H1 (cell line): ENCODE measurements around the gene PLIN4. TPM values are rescaled to one million over a fixed set of nuclear protein-coding genes. Genes with fewer than 3 reads are reported as not detected.

ENCODE experiments used
- CTCF ChIA-PET: fragments of 300-600 bp; sonication (Branson Sonifier 250); formaldehyde crosslinking; loops from one replicate; lab custom pipeline; 2021; ENCODE audit not compliant: partially characterized antibody; lab: Charles Lee
- POLR2A ChIA-PET: fragments of 300-600 bp; sonication (Branson Sonifier 250); formaldehyde crosslinking; loops from one replicate; lab custom pipeline; 2021; ENCODE audit warnings: inconsistent platforms; ENCODE audit not compliant: partially characterized antibody; lab: Charles Lee
- DNase-seq, 2 experiments: peaks; one replicate each; pipeline versions ENCODE4 v3.0.0 to v3.0.0-alpha.2; 2010 to 2022; ENCODE audit warnings: low spot score in 2 of 2, low read depth in 1 of 2, mixed read lengths in 1 of 2
- FAIRE-seq: peaks from 2 replicates; lab custom pipeline; 2011; peaks lifted over from hg19 to GRCh38; lab: Jason Lieb, UNC
- H2AFZ ChIP-seq: 2 replicates; pipeline ENCODE4 v1.8.1; 2012; ENCODE audit warnings: low read length, inconsistent platforms
- H2AK5ac ChIP-seq: 2 replicates; pipeline ENCODE4 v1.6.1; 2013; ENCODE audit warnings: low read depth, low read length
- H2BK120ac ChIP-seq: replicated peaks from 2 replicates; pipeline ENCODE3; 2013; ENCODE audit warnings: low read depth, low read length, inconsistent platforms
- H2BK12ac ChIP-seq: 2 replicates; pipeline ENCODE4 v1.6.1; 2013; ENCODE audit warnings: low read depth, low read length
- H2BK15ac ChIP-seq: 2 replicates; pipeline ENCODE4 v1.6.1; 2013; ENCODE audit warnings: low read length
- H2BK20ac ChIP-seq: 2 replicates; pipeline ENCODE4 v1.6.1; 2013; ENCODE audit warnings: low read length
- H2BK5ac ChIP-seq: 2 replicates; pipeline ENCODE4 v1.6.1; 2013; ENCODE audit warnings: low read depth, low read length
- H3K14ac ChIP-seq: 2 replicates; pipeline ENCODE4 v1.6.1; 2013; ENCODE audit warnings: inconsistent platforms; ENCODE audit not compliant: insufficient read length
- H3K18ac ChIP-seq: 2 replicates; pipeline ENCODE4 v1.6.1; 2013; ENCODE audit warnings: low read length; ENCODE audit errors: extremely low read depth
- H3K23ac ChIP-seq: 2 replicates; pipeline ENCODE4 v1.6.1; 2013; ENCODE audit warnings: inconsistent platforms; ENCODE audit not compliant: insufficient read length
- H3K23me2 ChIP-seq: 2 replicates; pipeline ENCODE4 v1.6.1; 2013; ENCODE audit warnings: low read depth, low read length
- H3K27ac ChIP-seq: 2 replicates; pipeline ENCODE4 v1.6.1; 2011; ENCODE audit warnings: low read depth, low read length, inconsistent platforms
- H3K27me3 ChIP-seq, 4 experiments: replicated peaks in 1 of 4; 1 replicate in 1 of 4; 2 replicates in 3 of 4; pipeline versions ENCODE4 v1.6.1 to v1.8.1; 2011 to 2013; ENCODE audit warnings: low read length in 3 of 4, mild to moderate bottlenecking in 3 of 4, inconsistent platforms in 2 of 4, mixed read lengths in 2 of 4, moderate library complexity in 1 of 4; ENCODE audit not compliant: control insufficient read depth in 3 of 4, insufficient read depth in 3 of 4; ENCODE audit errors: extremely low read depth in 1 of 4
- H3K36me3 ChIP-seq, 4 experiments: 2 replicates each; pipeline versions ENCODE4 v1.6.1 to v1.8.1; 2011 to 2013; ENCODE audit warnings: mild to moderate bottlenecking in 4 of 4, low read length in 3 of 4, moderate library complexity in 2 of 4, control low read depth in 1 of 4, inconsistent platforms in 1 of 4; ENCODE audit not compliant: insufficient read depth in 4 of 4, control insufficient read depth in 2 of 4
- H3K4ac ChIP-seq: replicated peaks from 2 replicates; pipeline ENCODE3; 2013; ENCODE audit warnings: low read length, low read depth, mixed read lengths, inconsistent platforms; ENCODE audit not compliant: insufficient read length
- H3K4me1 ChIP-seq, 4 experiments: replicated peaks in 1 of 4; 1 replicate in 1 of 4; 2 replicates in 3 of 4; pipeline versions ENCODE4 v1.6.1 to v1.8.1; 2011 to 2013; ENCODE audit warnings: low read length in 3 of 4, inconsistent platforms in 2 of 4, mixed read lengths in 1 of 4; ENCODE audit not compliant: insufficient read depth in 4 of 4, control insufficient read depth in 3 of 4
- H3K4me2 ChIP-seq, 2 experiments: 2 replicates each; pipeline versions ENCODE4 v1.6.1 to v1.8.1; 2011 to 2013; ENCODE audit warnings: low read depth in 2 of 2, low read length in 2 of 2, control low read depth in 1 of 2, inconsistent platforms in 1 of 2, mild to moderate bottlenecking in 1 of 2; ENCODE audit not compliant: insufficient read depth in 1 of 2
- H3K4me3 ChIP-seq, 4 experiments: fragments of 200-600, 300-600 bp in 1 of 4; sonication (generic), shearing (Covaris generic), sonication (Bioruptor Twin) in 1 of 4; 2 replicates each; pipeline versions ENCODE4 v1.5.1 to v1.8.1; 2011 to 2016; ENCODE audit warnings: low read length in 4 of 4, low read depth in 3 of 4, control low read depth in 2 of 4, inconsistent platforms in 2 of 4, mild to moderate bottlenecking in 2 of 4, mixed read lengths in 1 of 4, moderate library complexity in 1 of 4; ENCODE audit not compliant: insufficient read depth in 2 of 4; ENCODE audit errors: extremely low read depth in 1 of 4
- H3K56ac ChIP-seq: replicated peaks from 2 replicates; pipeline ENCODE3; 2013; ENCODE audit warnings: low read depth, mild to moderate bottlenecking, mixed read lengths, low read length, inconsistent platforms; ENCODE audit not compliant: insufficient read length
- H3K79me1 ChIP-seq: 2 replicates; pipeline ENCODE4 v1.6.1; 2013; ENCODE audit warnings: low read depth, low read length, control low read depth
- H3K79me2 ChIP-seq, 2 experiments: 2 replicates each; pipeline versions ENCODE4 v1.6.1 to v1.8.1; 2012 to 2013; ENCODE audit warnings: low read length in 2 of 2, mild to moderate bottlenecking in 2 of 2, inconsistent platforms in 1 of 2; ENCODE audit not compliant: insufficient read depth in 2 of 2, control insufficient read depth in 1 of 2
- H3K9ac ChIP-seq, 4 experiments: replicated peaks in 1 of 4; 1 replicate in 1 of 4; 2 replicates in 3 of 4; pipeline versions ENCODE4 v1.6.1 to v1.8.1; 2011 to 2013; ENCODE audit warnings: low read depth in 3 of 4, low read length in 3 of 4, control low read depth in 2 of 4, mild to moderate bottlenecking in 2 of 4, moderate library complexity in 2 of 4, inconsistent platforms in 1 of 4; ENCODE audit errors: extremely low read depth in 1 of 4
- H3K9me3 ChIP-seq, 2 experiments: 2 replicates each; pipeline versions ENCODE4 v1.6.1 to v1.8.1; 2012 to 2013; ENCODE audit warnings: mild to moderate bottlenecking in 2 of 2, moderate library complexity in 2 of 2, control low read depth in 1 of 2, inconsistent platforms in 1 of 2, low read depth in 1 of 2, low read length in 1 of 2, mixed read lengths in 1 of 2; ENCODE audit not compliant: insufficient read depth in 2 of 2
- H4K20me1 ChIP-seq, 2 experiments: replicated peaks in 1 of 2; 2 replicates each; pipeline versions ENCODE3 to v1.8.1; 2011 to 2013; ENCODE audit warnings: inconsistent platforms in 2 of 2, low read length in 2 of 2, mild to moderate bottlenecking in 1 of 2; ENCODE audit not compliant: insufficient read depth in 2 of 2, control insufficient read depth in 1 of 2
- H4K5ac ChIP-seq: 2 replicates; pipeline ENCODE4 v1.6.1; 2013; ENCODE audit warnings: low read length, low read depth, mixed read lengths, inconsistent platforms; ENCODE audit not compliant: insufficient read length
- H4K8ac ChIP-seq: 2 replicates; pipeline ENCODE4 v1.8.0; 2013; ENCODE audit warnings: mild to moderate bottlenecking, moderate library complexity, low read length, inconsistent platforms; ENCODE audit not compliant: insufficient read depth; ENCODE audit errors: extremely low read depth
- H4K91ac ChIP-seq: replicated peaks from 2 replicates; pipeline ENCODE3; 2013; ENCODE audit warnings: low read length, mixed read lengths, inconsistent platforms; ENCODE audit not compliant: insufficient read length
- ASH2L ChIP-seq: fragments of 200-600, 300-600 bp; sonication (generic); IDR thresholded peaks from one replicate; pipeline ENCODE4 v1.7.1; 2017; ENCODE audit warnings: low read length
- CTCF ChIP-seq, 3 experiments: IDR thresholded peaks; 1 replicate in 2 of 3; 2 replicates in 1 of 3; pipeline versions ENCODE4 v1.5.1 to v1.6.1; 2011; ENCODE audit warnings: low read length in 3 of 3, mild to moderate bottlenecking in 3 of 3, inconsistent platforms in 2 of 3, low read depth in 1 of 3, moderate library complexity in 1 of 3; ENCODE audit not compliant: insufficient read depth in 1 of 3; ENCODE audit errors: control extremely low read depth in 1 of 3
- EP300 ChIP-seq, 2 experiments: IDR thresholded peaks; 1 replicate in 1 of 2; 2 replicates in 1 of 2; pipeline ENCODE4 v1.6.1; 2011 to 2012; ENCODE audit warnings: low read depth in 2 of 2, low read length in 2 of 2, mild to moderate bottlenecking in 2 of 2, borderline replicate concordance in 1 of 2, inconsistent platforms in 1 of 2, moderate library complexity in 1 of 2
- GABPA ChIP-seq: IDR thresholded peaks from 2 replicates; pipeline ENCODE4 v1.6.1; 2011; ENCODE audit warnings: mild to moderate bottlenecking, low read length, moderate library complexity, borderline replicate concordance; ENCODE audit not compliant: insufficient read depth
- KDM5A ChIP-seq: fragments of 200-600 bp; IDR thresholded peaks from 2 replicates; pipeline ENCODE4 v1.7.1; 2012; ENCODE audit warnings: mild to moderate bottlenecking, low read length, inconsistent platforms, mixed read lengths
- SIX5 ChIP-seq: IDR thresholded peaks from 2 replicates; pipeline ENCODE4 v1.6.1; 2011; ENCODE audit warnings: mild to moderate bottlenecking, low read depth, low read length
- YY1 ChIP-seq: IDR thresholded peaks from 2 replicates; pipeline ENCODE4 v1.6.1; 2011; ENCODE audit warnings: low read depth, mild to moderate bottlenecking, low read length
- WGBS, 2 experiments: shearing (Covaris generic) in 1 of 2; methylation state at CpG; one replicate each; pipeline versions ENCODE4 v1.1.6 to v1.1.7; 2013 to 2015; ENCODE audit warnings: low lambda C conversion rate in 2 of 2, mixed read lengths in 2 of 2, inconsistent platforms in 1 of 2, low coverage in 1 of 2, missing lambda C conversion rate in 1 of 2; ENCODE audit not compliant: insufficient replicate concordance in 2 of 2, insufficient coverage in 1 of 2, insufficient read length in 1 of 2; ENCODE audit errors: extremely low coverage in 1 of 2, missing lambda C conversion rate in 1 of 2; 5-methylcytosine and 5-hydroxymethylcytosine counted together
- polyA plus RNA-seq, 7 experiments: library from polyadenylated mRNA; depleted of rRNA in 3 of 7; stranded (reverse) in 5 of 7; unstranded in 2 of 7; fragments of >200 nt in 5 of 7; fragments of 200-250 nt in 2 of 7; gene quantifications; 1 replicate in 5 of 7; 2 replicates in 1 of 7; 4 replicates in 1 of 7; pipeline versions ENCODE4 v1.2.1 to v1.2.3, GENCODE V29; 2011 to 2013; ENCODE audit warnings: missing spikeins in 2 of 7, mixed read lengths in 2 of 7
- total RNA-seq: library from RNA; stranded (reverse); fragmentation: NEBNext Ultra II Directional; extraction: Animal tissue kit (Norgen Biotek cat#: 25700); gene quantifications from 2 replicates; pipeline ENCODE4 v1.2.1, GENCODE V29; 2021
- TF ChIP-seq, protein P1 (sequence below): IDR thresholded peaks from 2 replicates; pipeline ENCODE4 v1.6.1; 2011; ENCODE audit warnings: low read length, improper control_type of control experiment
- TF ChIP-seq, protein P2 (sequence below): IDR thresholded peaks from 2 replicates; pipeline ENCODE4 v1.6.1; 2012; ENCODE audit warnings: inconsistent platforms

PLIN4 gene
- total and polyA plus RNA-seq, 2 of the 8 experiments (the other 6 are each of a cell fraction or from before 2014, with no cell fraction given), result 0.35 to 0.45 TPM

DNA sequence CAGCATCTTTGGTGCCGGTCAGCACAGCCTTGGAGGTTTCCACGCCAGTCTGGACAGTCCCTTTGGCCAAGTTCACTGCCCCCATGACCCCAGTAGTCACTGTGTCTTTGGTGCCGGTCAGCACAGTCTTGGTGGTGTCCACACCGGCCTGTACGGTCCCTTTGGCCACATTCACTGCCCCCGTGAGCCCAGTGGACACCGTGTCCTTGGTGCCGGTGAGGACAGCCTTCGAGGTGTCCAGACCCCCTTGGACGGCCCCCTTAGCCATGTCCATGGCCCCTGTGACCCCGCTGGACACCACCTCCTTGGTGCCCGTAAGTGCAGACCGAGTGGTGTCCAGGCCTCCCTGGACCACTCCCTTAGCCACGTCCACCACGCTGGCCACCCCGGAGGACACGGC lies 5.0 kb downstream of the PLIN4 start:
- 94% methylated on average over 13 of the region's 17 CpGs; no CpG with 5 or more reads in 1 of the 2 experiments for WGBS, 2 experiments
- Histone ChIP-seq H2BK15ac (no peak overlapping the region), H3K23me2 (no peaks in the 10 kb centered on the region), H3K9me3 (no peaks in the 10 kb centered on the region), H4K8ac (no peak overlapping the region; the same call in 1 of the 2 replicates), H3K79me2 (no peaks in the 10 kb centered on the region), H3K27me3 (peaks cover 4 to 44% (median 34%) of the 10 kb centered on the region in 4 experiments), H2BK20ac (no peak overlapping the region), H3K4me1 (peaks cover 0 to 3% (median under 1%) of the 10 kb centered on the region in 4 experiments; a peak in 1 of 7 replicates), H2BK12ac (no peak overlapping the region), H3K36me3 (no peaks in the 10 kb centered on the region), H3K14ac (no peak overlapping the region), H3K18ac (no peak overlapping the region), H2BK120ac (no peak overlapping the region), H3K23ac (no peak overlapping the region), H4K91ac (no peak overlapping the region), H2AK5ac (no peak overlapping the region), H2BK5ac (no peak overlapping the region), H4K5ac (no peak overlapping the region), H3K27ac (no peak overlapping the region), H4K20me1 (peaks cover 3 to 4% of the 10 kb centered on the region in 2 experiments), H3K4ac (no peak overlapping the region), H2AFZ (no peak overlapping the region), H3K4me2 (no peak overlapping the region), H3K56ac (no peak overlapping the region), H3K4me3 (no peak overlapping the region), H3K9ac (no peak overlapping the region), H3K79me1 (no peaks in the 10 kb centered on the region)
- DNase-seq, result no peak
- ChIA-PET POLR2A (interaction anchor here (0.6 to 1.1 kb wide), 2 partner anchors 11 to 392 kb away, joined by 3 to 4 read pairs; no protein-coding TSS in a partner anchor), CTCF (interaction anchor here (5.8 kb wide), 1 partner anchor 14 kb away, joined by 62 read pairs; no protein-coding TSS in a partner anchor)
- FAIRE-seq, result no peak
- TF ChIP-seq, protein P1, sequence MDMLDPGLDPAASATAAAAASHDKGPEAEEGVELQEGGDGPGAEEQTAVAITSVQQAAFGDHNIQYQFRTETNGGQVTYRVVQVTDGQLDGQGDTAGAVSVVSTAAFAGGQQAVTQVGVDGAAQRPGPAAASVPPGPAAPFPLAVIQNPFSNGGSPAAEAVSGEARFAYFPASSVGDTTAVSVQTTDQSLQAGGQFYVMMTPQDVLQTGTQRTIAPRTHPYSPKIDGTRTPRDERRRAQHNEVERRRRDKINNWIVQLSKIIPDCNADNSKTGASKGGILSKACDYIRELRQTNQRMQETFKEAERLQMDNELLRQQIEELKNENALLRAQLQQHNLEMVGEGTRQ, result no peak
- no peak for TF ChIP-seq GABPA
- no peak for TF ChIP-seq CTCF (IDR thresholded peaks at IDR 0.05; ENCODE audit: control extremely low read depth in 1 of 3, insufficient read depth in 1 of 3, low read depth in 1 of 3, low read length in 3 of 3)
- no peak for TF ChIP-seq KDM5A
- no peak for TF ChIP-seq EP300 (IDR thresholded peaks at IDR 0.05; ENCODE audit: borderline replicate concordance in 1 of 2, low read depth in 2 of 2, low read length in 2 of 2)
- TF ChIP-seq, protein P2, sequence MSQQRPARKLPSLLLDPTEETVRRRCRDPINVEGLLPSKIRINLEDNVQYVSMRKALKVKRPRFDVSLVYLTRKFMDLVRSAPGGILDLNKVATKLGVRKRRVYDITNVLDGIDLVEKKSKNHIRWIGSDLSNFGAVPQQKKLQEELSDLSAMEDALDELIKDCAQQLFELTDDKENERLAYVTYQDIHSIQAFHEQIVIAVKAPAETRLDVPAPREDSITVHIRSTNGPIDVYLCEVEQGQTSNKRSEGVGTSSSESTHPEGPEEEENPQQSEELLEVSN, result no peak
- TF ChIP-seq SIX5, result no peak
- no peak for TF ChIP-seq YY1
- no peak for TF ChIP-seq ASH2L
